A549 (cell line): Measurements from ENCODE around the gene ERP44.

Experiments
- CTCF ChIP-seq: fragments of >200 bp; sonication (Bioruptor Twin); formaldehyde crosslinking; IDR thresholded peaks from 3 replicates; pipeline ENCODE4 v1.5.1; 2016
- POLR2A ChIP-seq: IDR thresholded peaks from 2 replicates; pipeline ENCODE4 v1.6.1; 2012; ENCODE audit warnings: mild to moderate bottlenecking, low read length

DNA sequence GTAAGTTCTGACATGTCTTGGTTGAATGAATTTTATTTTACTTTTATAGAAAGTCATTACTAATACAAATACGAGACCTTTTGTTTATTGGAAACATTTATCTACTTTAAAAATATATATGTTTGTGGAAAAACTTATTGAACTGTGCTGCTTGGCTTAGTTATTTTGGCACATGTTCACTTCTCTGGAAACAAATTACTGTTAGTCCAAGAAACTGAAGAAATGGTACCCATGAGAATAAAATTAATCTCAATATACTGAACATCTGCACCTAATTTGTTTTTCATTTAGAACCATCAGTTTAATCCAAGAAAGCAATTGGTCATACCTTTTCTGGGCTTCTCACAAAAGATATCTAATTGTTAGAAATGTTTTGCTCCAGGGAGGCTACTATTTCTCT, 32.4 kb upstream of the ERP44 start:
- no peak for TF ChIP-seq CTCF
- no peak for TF ChIP-seq POLR2A
